SK-N-SH (cell line): ENCODE results near the gene ASTN2. TPM values are rescaled to one million over a fixed set of nuclear protein-coding genes. Genes with fewer than 3 reads are reported as not detected.

ENCODE experiments used
- CTCF ChIP-seq: fragments of 200-600 bp; sonication (generic); IDR thresholded peaks from 2 replicates; pipeline ENCODE4 v1.6.1; 2017; ENCODE audit warnings: antibody characterized with exemption, mild to moderate bottlenecking, moderate library complexity
- ELF1 ChIP-seq: IDR thresholded peaks from 2 replicates; pipeline ENCODE4 v1.4.0; 2012
- EP300 ChIP-seq, 2 experiments: IDR thresholded peaks; 2 replicates each; pipeline versions ENCODE4 v1.4.0 to v1.6.1; 2012; ENCODE audit warnings: borderline replicate concordance in 1 of 2, low read depth in 1 of 2, low read length in 1 of 2
- EZH2phosphoT487 ChIP-seq: fragments of 200-600 bp; sonication (generic); IDR thresholded peaks from 2 replicates; pipeline ENCODE4 v1.6.1; 2017; ENCODE audit warnings: low read depth, mixed run types, mild to moderate bottlenecking, antibody characterized with exemption, moderate library complexity, borderline replicate concordance
- FOXM1 ChIP-seq: IDR thresholded peaks from 2 replicates; pipeline ENCODE4 v1.4.0; 2012; ENCODE audit warnings: low read depth, mild to moderate bottlenecking
- GABPA ChIP-seq: IDR thresholded peaks from 2 replicates; pipeline ENCODE4 v1.4.0; 2012; ENCODE audit warnings: low read depth, mild to moderate bottlenecking
- IRF3 ChIP-seq: fragments of 150-350 bp; IDR thresholded peaks from 2 replicates; pipeline ENCODE4 v1.6.1; 2016; ENCODE audit warnings: mild to moderate bottlenecking, low read depth, low read length
- MEF2A ChIP-seq: IDR thresholded peaks from 2 replicates; pipeline ENCODE4 v1.4.0; 2012; ENCODE audit warnings: low read depth, borderline replicate concordance
- PBX3 ChIP-seq: IDR thresholded peaks from 2 replicates; pipeline ENCODE4; 2012
- RAD21 ChIP-seq: IDR thresholded peaks from 2 replicates; pipeline ENCODE4 v1.6.1; 2012; ENCODE audit warnings: mild to moderate bottlenecking, low read length
- RFX5 ChIP-seq: IDR thresholded peaks from 2 replicates; pipeline ENCODE4 v1.6.1; 2012; ENCODE audit warnings: mild to moderate bottlenecking, improper control_type of control experiment, low read length
- SMC3 ChIP-seq: IDR thresholded peaks from 2 replicates; pipeline ENCODE4 v1.6.1; 2012; ENCODE audit warnings: low read depth, low read length, improper control_type of control experiment
- TCF12 ChIP-seq: IDR thresholded peaks from 2 replicates; pipeline ENCODE4 v1.4.0; 2012
- USF1 ChIP-seq: IDR thresholded peaks from 2 replicates; pipeline ENCODE4 v1.4.0; 2012; ENCODE audit warnings: low read depth, borderline replicate concordance
- USF2 ChIP-seq: fragments of 150-350 bp; IDR thresholded peaks from 2 replicates; pipeline ENCODE4 v1.6.1; 2017; ENCODE audit warnings: antibody characterized with exemption, low read length, low read depth, borderline replicate concordance
- polyA plus RNA-seq, 3 experiments: library from polyadenylated mRNA; depleted of rRNA; stranded (reverse); fragments of >200 nt; gene quantifications; 2 replicates each; pipeline ENCODE4 v1.2.3, GENCODE V29; 2012

The ASTN2 gene
- polyA plus RNA-seq, 1 of the 3 experiments (the other 2 are of a cell fraction): 6.6 TPM

- TF ChIP-seq CTCF (peak; percentile 57), SMC3 (peak; percentile 29; the same call in 1 of the 2 replicates), GABPA (no peak), ELF1 (no peak), MEF2A (no peak), USF1 (no peak), FOXM1 (no peak), PBX3 (no peak), EP300 (IDR thresholded peaks at IDR 0.05; ENCODE audit: borderline replicate concordance in 1 of 2, low read depth in 1 of 2, low read length in 1 of 2) (no peak), RAD21 (peak; percentile 47), TCF12 (no peak), RFX5 (no peak), EZH2phosphoT487 (no peak), IRF3 (no peak), USF2 (no peak)
These were observed 919.8 kb downstream of the ASTN2 start (continued) for GRCh38 chr9:116494815-116495634.
